ENCODE data around the gene KCNIP2. TPM values are rescaled to one million over a fixed set of nuclear protein-coding genes. Genes with fewer than 3 reads are reported as not detected.

Gene KCNIP2
- total and polyA plus RNA-seq, 2 donors (not counting 3 experiments of a cell fraction or from before 2014, with no cell fraction given) = 0.36 to 2.2 TPM

DNA sequence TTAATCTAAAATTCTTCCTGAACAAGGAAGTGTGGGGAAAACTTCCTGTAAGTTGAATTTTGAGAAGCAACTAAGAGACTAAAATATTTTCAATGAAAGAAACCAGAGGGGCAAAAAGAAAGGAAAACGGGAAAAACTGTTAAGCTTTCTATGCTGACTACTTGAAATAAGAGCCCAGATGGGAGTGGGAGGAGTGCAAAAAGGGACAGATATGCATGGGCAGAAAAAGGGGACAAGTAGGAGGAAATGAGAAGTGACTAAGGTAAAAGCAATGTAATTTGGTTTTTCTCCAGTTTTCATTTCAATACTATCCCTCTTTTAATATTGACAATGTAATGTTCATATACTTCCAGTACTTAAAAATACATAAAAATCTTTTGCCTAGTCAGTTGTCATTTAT is 36.4 kb downstream of the KCNIP2 start:
- H3K27ac ChIP-seq (ENCODE audit: insufficient read depth, low read depth, low read length) = no peak overlapping the region
- ChIA-PET CTCF (interaction anchor here (0.6 to 1.2 kb wide), 2 partner anchors 26 to 593 kb away, joined by 3 read pairs; no protein-coding TSS in a partner anchor), POLR2A (no interaction called here)
- H3K4me2 ChIP-seq (ENCODE audit: insufficient read depth, low read length) = no peak overlapping the region
- peaks cover 2% of the 10 kb centered on the region for H3K9me1 ChIP-seq (replicated peaks; ENCODE audit: control insufficient read depth, extremely low read depth, insufficient read depth, low read length)
- no peaks in the 10 kb centered on the region for H3K4me1 ChIP-seq (ENCODE audit: control insufficient read depth, extremely low read depth, insufficient read depth, low read length)
- H3K36me3 ChIP-seq (ENCODE audit: control insufficient read depth in 2 of 2, extremely low read depth in 1 of 2, insufficient read depth in 2 of 2, low read length in 2 of 2) = peaks cover 16 to 29% of the 10 kb centered on the region in 2 experiments
- H3K9ac ChIP-seq (replicated peaks; ENCODE audit: extremely low read depth, insufficient read depth, low read length) = no peak overlapping the region
- dilution Hi-C loops (cut with MboI; ENCODE audit: extremely low pct_ligation_motif_present, low sequenced_read_pairs) (no loop called here), intact Hi-C loops (cut with micrococcal nuclease) (no loop called here)
- DNase-seq (ENCODE audit: low read depth, low spot score) (no peak), FAIRE-seq (no peak)
- no peak overlapping the region for H2AFZ ChIP-seq (ENCODE audit: low read depth, low read length)
- TF ChIP-seq MAX (IDR thresholded peaks at IDR 0.05; ENCODE audit: insufficient read depth, insufficient read length) (no peak), MYC (IDR thresholded peaks at IDR 0.05; ENCODE audit: low read depth, low read length) (no peak), FOS (IDR thresholded peaks at IDR 0.05; ENCODE audit: borderline replicate concordance, insufficient read depth, low read length) (no peak), JUN (IDR thresholded peaks at IDR 0.05; ENCODE audit: borderline replicate concordance, insufficient read depth, insufficient read length, low read depth) (no peak), GATA2 (IDR thresholded peaks at IDR 0.05; ENCODE audit: insufficient read depth, insufficient read length, low read depth, low read length) (no peak), POLR2AphosphoS5 (IDR thresholded peaks at IDR 0.05; ENCODE audit: insufficient read depth, low read depth, low read length) (no peak), CTCF (IDR thresholded peaks at IDR 0.05; ENCODE audit: extremely low read depth in 1 of 2, insufficient read depth in 1 of 2, low read depth in 1 of 2, low read length in 2 of 2) (no peak), POLR2A (IDR thresholded peaks at IDR 0.05; ENCODE audit: low read depth, low read length) (no peak), EZH2 (IDR thresholded peaks at IDR 0.05; ENCODE audit: borderline replicate concordance, low read depth, low read length, severe bottlenecking) (no peak)
- H3K4me3 ChIP-seq (replicated peaks in 1 of 3; ENCODE audit: insufficient read depth in 1 of 3, low read depth in 1 of 3, low read length in 3 of 3) = no peak overlapping the region
- BruUV-seq (replicated peaks) = no TSS peak
- peaks cover 49% of the 10 kb centered on the region for H3K79me2 ChIP-seq (ENCODE audit: control insufficient read depth, insufficient read depth, low read length)
- peaks cover 7% of the 10 kb centered on the region for H4K20me1 ChIP-seq (replicated peaks; ENCODE audit: control insufficient read depth, extremely low read depth, insufficient read depth, low read length)
- H3K9me3 ChIP-seq (replicated peaks; ENCODE audit: control insufficient read depth, insufficient read depth, low read length) = no peaks in the 10 kb centered on the region
- no peaks in the 10 kb centered on the region for H3K27me3 ChIP-seq (ENCODE audit: control insufficient read depth in 2 of 2, insufficient read depth in 2 of 2, low read length in 2 of 2)

Data from endothelial cell of umbilical vein (primary cell).